Mesenchymal stem cell (in vitro differentiated cells and primary cell): ENCODE measurements around the gene GNAT2. TPM values are rescaled to one million over a fixed set of nuclear protein-coding genes. Genes with fewer than 3 reads are reported as not detected.
A peak's percentile ranks its signal among the peaks of the same experiment; 100 is the strongest.

Experiments
- DNase-seq: peaks from one replicate; pipeline ENCODE4 v3.0.0-alpha.2; 2013
- H2AFZ ChIP-seq: one replicate; pipeline ENCODE4 v1.6.1; 2013; ENCODE audit warnings: low read depth, mild to moderate bottlenecking, control low read depth, inconsistent platforms, low read length, moderate library complexity
- H2AK5ac ChIP-seq: 2 replicates; pipeline ENCODE4 v1.6.1; 2013; ENCODE audit warnings: low read length, moderate library complexity, mild to moderate bottlenecking, inconsistent platforms; ENCODE audit not compliant: severe bottlenecking
- H2BK120ac ChIP-seq: one replicate; pipeline ENCODE4 v1.6.1; 2013; ENCODE audit warnings: low read depth, mild to moderate bottlenecking, inconsistent platforms, low read length, moderate library complexity
- H2BK12ac ChIP-seq, 2 experiments: one replicate each; pipeline ENCODE4 v1.6.1; 2013; ENCODE audit warnings: inconsistent platforms in 2 of 2, low read length in 2 of 2, mild to moderate bottlenecking in 2 of 2, moderate library complexity in 2 of 2, control low read depth in 1 of 2
- H2BK15ac ChIP-seq: one replicate; pipeline ENCODE4 v1.6.1; 2013; ENCODE audit warnings: mild to moderate bottlenecking, low read depth, inconsistent platforms; ENCODE audit not compliant: poor library complexity, severe bottlenecking
- H2BK5ac ChIP-seq: 2 replicates; pipeline ENCODE4 v1.6.1; 2013; ENCODE audit warnings: low read depth, mild to moderate bottlenecking, low read length, control low read depth, inconsistent platforms; ENCODE audit not compliant: poor library complexity, severe bottlenecking
- H3K14ac ChIP-seq, 2 experiments: one replicate each; pipeline ENCODE4 v1.6.1; 2013; ENCODE audit warnings: inconsistent platforms in 2 of 2, low read length in 2 of 2, control low read depth in 1 of 2, mild to moderate bottlenecking in 1 of 2, moderate library complexity in 1 of 2
- H3K18ac ChIP-seq, 2 experiments: one replicate each; pipeline ENCODE4 v1.6.1; 2013; ENCODE audit warnings: inconsistent platforms in 2 of 2, low read length in 2 of 2, control low read depth in 1 of 2, low read depth in 1 of 2, mild to moderate bottlenecking in 1 of 2
- H3K23ac ChIP-seq, 2 experiments: one replicate each; pipeline ENCODE4 v1.6.1; 2013; ENCODE audit warnings: inconsistent platforms in 2 of 2, low read length in 2 of 2, mild to moderate bottlenecking in 2 of 2, moderate library complexity in 2 of 2, control low read depth in 1 of 2
- H3K27ac ChIP-seq: 2 replicates; pipeline ENCODE4 v1.5.1; 2013; ENCODE audit warnings: mild to moderate bottlenecking, moderate library complexity, low read length, control low read depth, inconsistent platforms; ENCODE audit not compliant: poor library complexity, severe bottlenecking
- H3K27me3 ChIP-seq, 2 experiments: 2 replicates each; pipeline versions ENCODE4 v1.6.1 to v1.7.0; 2013; ENCODE audit warnings: low read length in 2 of 2, mild to moderate bottlenecking in 2 of 2, moderate library complexity in 2 of 2, control low read depth in 1 of 2, inconsistent platforms in 1 of 2; ENCODE audit not compliant: control insufficient read depth in 1 of 2, insufficient read depth in 1 of 2
- H3K36me3 ChIP-seq, 2 experiments: 2 replicates each; pipeline versions ENCODE4 v1.6.1 to v1.7.0; 2013; ENCODE audit warnings: low read length in 2 of 2, control low read depth in 1 of 2, inconsistent platforms in 1 of 2, low read depth in 1 of 2, mild to moderate bottlenecking in 1 of 2; ENCODE audit not compliant: insufficient read depth in 2 of 2, control insufficient read depth in 1 of 2
- H3K4ac ChIP-seq, 2 experiments: one replicate each; pipeline ENCODE4 v1.6.1; 2013; ENCODE audit warnings: inconsistent platforms in 2 of 2, low read length in 2 of 2, mild to moderate bottlenecking in 2 of 2, moderate library complexity in 2 of 2, control low read depth in 1 of 2, low read depth in 1 of 2
- H3K4me1 ChIP-seq: 2 replicates; pipeline ENCODE4 v1.6.1; 2013; ENCODE audit warnings: low read depth, low read length, control low read depth; ENCODE audit not compliant: control insufficient read depth, insufficient read depth
- H3K4me2 ChIP-seq: 2 replicates; pipeline ENCODE4 v1.6.1; 2013; ENCODE audit warnings: low read length, mild to moderate bottlenecking, inconsistent platforms; ENCODE audit not compliant: poor library complexity, severe bottlenecking
- H3K4me3 ChIP-seq, 2 experiments: 2 replicates each; pipeline versions ENCODE4 v1.5.1 to v1.7.0; 2013; ENCODE audit warnings: low read length in 2 of 2, mild to moderate bottlenecking in 2 of 2, control low read depth in 1 of 2, low read depth in 1 of 2; ENCODE audit not compliant: insufficient read depth in 1 of 2
- H3K79me1 ChIP-seq: replicated peaks from 2 replicates; pipeline ENCODE4 v1.6.1; 2013; ENCODE audit warnings: mild to moderate bottlenecking, control low read depth, low read length, inconsistent platforms; ENCODE audit not compliant: poor library complexity, severe bottlenecking
- H3K9ac ChIP-seq: 2 replicates; pipeline ENCODE4 v1.7.0; 2013; ENCODE audit warnings: mild to moderate bottlenecking, low read length, moderate library complexity
- H3K9me3 ChIP-seq: 2 replicates; pipeline ENCODE4 v1.7.0; 2013; ENCODE audit warnings: mild to moderate bottlenecking, low read length; ENCODE audit not compliant: control insufficient read depth
- H4K8ac ChIP-seq: one replicate; pipeline ENCODE4 v1.6.1; 2013; ENCODE audit warnings: inconsistent platforms, mild to moderate bottlenecking, low read length, moderate library complexity
- H4K91ac ChIP-seq: one replicate; pipeline ENCODE4 v1.6.1; 2013; ENCODE audit warnings: mild to moderate bottlenecking, low read length, inconsistent platforms
- WGBS: methylation state at CpG from one replicate; pipeline ENCODE4 v1.1.7; 2013; ENCODE audit warnings: mixed read lengths; 5-methylcytosine and 5-hydroxymethylcytosine counted together
- polyA plus RNA-seq, 2 experiments: library from polyadenylated mRNA; stranded (reverse); fragments of 200-250 nt; gene quantifications; one replicate each; pipeline ENCODE4 v1.2.3, GENCODE V29; 2013

GNAT2 gene
- 0.08 TPM for polyA plus RNA-seq (2013, experiment 1 of 2)
- 0.26 TPM for polyA plus RNA-seq (2013, experiment 2 of 2)

DNA sequence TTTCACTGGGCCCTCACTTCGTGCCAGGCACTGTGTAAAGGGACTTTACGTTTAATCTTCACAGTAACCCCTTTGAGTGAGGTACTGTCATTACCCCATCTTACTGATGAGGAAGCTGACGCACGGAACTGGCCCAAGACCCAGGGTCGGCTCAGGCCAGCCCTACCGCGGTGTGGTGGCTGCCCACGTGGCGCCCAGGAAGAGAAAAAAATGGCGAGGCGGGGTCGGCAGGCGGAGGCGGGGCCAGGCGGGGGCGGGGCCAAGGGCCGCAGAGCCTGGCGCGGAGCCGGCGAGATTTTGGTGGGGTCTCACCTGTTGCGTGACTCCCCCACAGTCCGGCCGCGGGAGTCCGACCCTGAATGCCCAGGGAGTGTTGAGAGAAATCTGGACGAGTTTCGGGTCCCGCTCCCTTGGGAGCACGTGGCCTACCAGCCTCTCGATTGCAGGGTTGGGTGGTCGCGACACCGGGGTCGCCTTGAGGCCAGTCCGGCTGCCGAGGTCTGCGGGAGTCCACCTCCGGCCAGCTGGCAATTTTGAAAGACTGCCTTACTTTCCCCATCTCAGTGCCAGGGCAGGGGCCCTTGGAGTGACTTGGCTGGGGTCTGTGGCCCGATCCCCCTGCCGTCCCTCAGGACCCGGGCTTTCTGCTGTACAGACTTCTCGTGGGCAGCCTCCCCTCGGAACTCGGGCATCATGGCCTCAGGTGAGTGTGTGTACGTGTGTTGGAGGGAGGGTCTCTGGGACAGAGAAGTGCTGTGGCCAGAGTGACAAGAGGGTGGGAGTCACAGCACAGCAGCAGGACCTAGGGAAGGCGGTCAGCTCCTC lies at the start of gene GNAT2, which contains the start of gene AMPD2:
Gene GNAT2 (minus strand): TSS at position 41 of the 825 bp plus-strand sequence. CDS start 6,746 bp downstream, outside the sequence.
Gene AMPD2 (plus strand): TSS at position 262 of the 825 bp plus-strand sequence. CDS start 1,339 bp downstream, outside the sequence.
- H4K91ac ChIP-seq = peak within 1 kb of the TSS; percentile 84
- H3K9ac ChIP-seq = peak within 1 kb of the TSS; percentile 100
- H2BK5ac ChIP-seq = peak within 1 kb of the TSS; percentile 69
- H2BK12ac ChIP-seq = peak within 1 kb of the TSS; percentile 75 to 81
- peaks cover 46% of the 10 kb centered on the region for H3K4me1 ChIP-seq
- peak within 1 kb of the TSS; percentile 90 to 99 for H3K4ac ChIP-seq
- peak within 1 kb of the TSS; percentile 71 to 98 for H3K4me3 ChIP-seq
- H3K27me3 ChIP-seq = no peaks in the 10 kb centered on the region
- peak within 1 kb of the TSS; percentile 79 for H4K8ac ChIP-seq
- peak; percentile 93 for DNase-seq
- peak within 1 kb of the TSS; percentile 96 for H3K18ac ChIP-seq
- H3K27ac ChIP-seq = peak within 1 kb of the TSS; percentile 91
- peak within 1 kb of the TSS; percentile 95 for H2AK5ac ChIP-seq
- H3K4me2 ChIP-seq = peak within 1 kb of the TSS; percentile 57
- peaks cover 0 to 16% of the 10 kb centered on the region in 2 experiments for H3K36me3 ChIP-seq
- peak within 1 kb of the TSS; percentile 33 for H2AFZ ChIP-seq
- no peaks in the 10 kb centered on the region for H3K9me3 ChIP-seq
- under 1% methylated on average over 46 of the region's 47 CpGs for WGBS
- peak within 1 kb of the TSS; percentile 92 for H2BK120ac ChIP-seq
- peaks cover 5% of the 10 kb centered on the region for H3K79me1 ChIP-seq
- peak within 1 kb of the TSS in 1 of 2 experiments; percentile 54 for H3K23ac ChIP-seq
- H3K14ac ChIP-seq = peak within 1 kb of the TSS in 1 of 2 experiments; percentile 98
- H2BK15ac ChIP-seq = peak within 1 kb of the TSS; percentile 89

DNA sequence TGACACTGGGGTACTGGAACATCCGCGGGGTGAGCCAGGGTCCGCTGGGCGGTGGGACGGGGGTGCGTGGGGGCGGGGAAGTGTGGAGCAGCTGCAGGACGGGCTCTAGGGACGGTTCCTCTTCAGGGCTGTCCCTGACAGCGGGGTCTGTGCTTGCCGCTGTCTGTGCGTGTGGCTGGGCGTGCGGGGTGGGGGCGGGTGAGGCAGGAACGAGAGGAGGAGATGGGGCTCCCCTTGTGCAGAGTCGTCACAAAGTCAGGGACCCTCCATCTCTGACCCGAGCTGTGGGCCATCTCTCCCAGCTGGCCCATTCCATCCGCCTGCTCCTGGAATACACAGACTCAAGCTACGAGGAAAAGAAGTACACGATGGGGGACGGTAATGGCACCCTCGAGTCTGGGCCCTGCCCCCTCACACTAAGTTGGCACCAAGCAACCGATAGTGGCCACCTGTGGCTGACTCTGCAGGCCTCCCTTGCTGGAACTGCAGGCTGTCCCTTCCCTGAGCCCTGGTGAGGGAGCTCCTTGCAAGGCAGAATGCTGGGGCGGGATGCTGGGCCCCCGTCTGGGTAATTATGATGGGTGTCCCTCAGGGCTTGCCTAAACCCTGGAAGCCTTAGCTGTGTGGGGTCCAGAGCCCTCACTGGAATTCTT lies 48.8 kb upstream of the GNAT2 start:
- Histone ChIP-seq H2BK120ac (no peak overlapping the region), H3K9me3 (no peaks in the 10 kb centered on the region), H3K27me3 (no peaks in the 10 kb centered on the region), H3K27ac (no peak overlapping the region), H3K36me3 (peaks cover 2 to 18% of the 10 kb centered on the region in 2 experiments), H2AK5ac (no peak overlapping the region), H3K4ac (peak overlapping the region in 1 of 2 experiments; percentile 17), H3K23ac (no peak overlapping the region), H3K4me1 (peaks cover 9% of the 10 kb centered on the region), H2BK15ac (no peak overlapping the region), H3K4me3 (peak overlapping the region; percentile 63 to 85), H3K79me1 (peaks cover 1% of the 10 kb centered on the region), H3K4me2 (peak overlapping the region; percentile 73), H4K8ac (no peak overlapping the region), H4K91ac (peak overlapping the region; percentile 0), H2BK12ac (peak overlapping the region in 1 of 2 experiments; percentile 25), H3K9ac (peak overlapping the region; percentile 84), H2BK5ac (no peak overlapping the region), H2AFZ (peak overlapping the region; percentile 72), H3K18ac (peak overlapping the region in 1 of 2 experiments; percentile 80), H3K14ac (no peak overlapping the region)
- WGBS = 18% methylated on average over 25 of the region's 26 CpGs
- DNase-seq = no peak

DNA sequence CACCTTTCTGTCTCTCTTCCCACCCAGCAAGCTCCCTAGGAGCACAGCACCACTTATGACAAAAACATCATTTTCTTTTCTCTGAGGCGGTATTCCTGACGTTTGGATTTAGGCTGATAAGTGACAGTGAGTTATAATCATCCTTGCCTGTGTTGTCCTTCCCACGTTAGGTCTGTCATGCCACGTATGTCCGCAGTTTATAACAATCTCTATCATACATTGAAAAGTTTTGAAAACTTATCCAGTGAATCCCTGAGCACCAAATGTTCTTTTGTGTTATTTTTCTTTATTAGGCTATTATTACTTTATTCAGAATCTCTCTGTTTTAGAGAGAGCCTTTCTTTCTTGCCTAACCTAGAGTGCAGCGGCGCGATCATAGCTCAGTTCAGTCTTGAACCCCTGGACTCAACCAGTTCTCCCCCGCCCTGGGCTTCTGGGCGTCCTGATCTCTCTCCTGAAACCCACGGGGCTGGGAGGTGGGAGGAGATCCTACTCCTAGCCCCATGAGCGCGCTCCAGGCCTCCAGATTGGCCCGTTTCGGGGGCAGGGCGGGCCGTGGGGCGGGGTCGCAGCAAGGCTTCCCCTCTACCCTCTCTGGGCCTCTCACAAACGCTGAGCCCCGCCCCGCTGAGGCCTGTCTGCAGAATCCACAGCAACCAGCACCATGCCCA lies 48.2 kb upstream of the GNAT2 start, which contains the start of gene GSTM2:
Gene GSTM2 (plus strand): TSS at position 606 of the 671 bp plus-strand sequence. CDS start 59 bp downstream, at position 665.
- Histone ChIP-seq H2BK15ac (no peak within 1 kb of the TSS), H4K8ac (peak within 1 kb of the TSS; percentile 60), H3K9me3 (no peaks in the 10 kb centered on the region), H3K18ac (peak within 1 kb of the TSS in 1 of 2 experiments; percentile 80), H3K23ac (no peak within 1 kb of the TSS), H3K36me3 (peaks cover 0 to 16% of the 10 kb centered on the region in 2 experiments), H2BK12ac (peak within 1 kb of the TSS; percentile 56 to 84), H3K27ac (no peak within 1 kb of the TSS), H3K4me2 (peak within 1 kb of the TSS; percentile 73), H3K27me3 (no peaks in the 10 kb centered on the region), H4K91ac (peak within 1 kb of the TSS; percentile 50), H2AFZ (peak within 1 kb of the TSS; percentile 73), H2AK5ac (no peak within 1 kb of the TSS), H3K4me3 (peak within 1 kb of the TSS; percentile 63 to 85), H3K9ac (peak within 1 kb of the TSS; percentile 84), H3K79me1 (peaks cover 1% of the 10 kb centered on the region), H3K4ac (peak within 1 kb of the TSS; percentile 17 to 91), H3K14ac (no peak within 1 kb of the TSS), H2BK5ac (no peak within 1 kb of the TSS), H3K4me1 (peaks cover 9% of the 10 kb centered on the region), H2BK120ac (peak within 1 kb of the TSS; percentile 49)
- WGBS = 28% methylated on average over 14 of the region's 22 CpGs
- peak; percentile 91 for DNase-seq
